ENCODE measurements around the gene PPHLN1.
A peak's percentile ranks its signal among the peaks of the same experiment; 100 is the strongest.
"Not testable (repeated sequence)": the region's sequence is repeated elsewhere in the genome, so short reads cannot be mapped to it uniquely, and the experiment has no call there.

Gene PPHLN1

GRCh38 chr12:42325326-42325652 lies 678 bp upstream of the PPHLN1 start:
- Histone ChIP-seq H3K36me3 (ENCODE audit: insufficient read depth, low read length) (peaks cover 14% of the 10 kb centered on the region), H3K4me1 (ENCODE audit: insufficient read depth, low read length) (peaks cover 18% of the 10 kb centered on the region), H3K9ac (ENCODE audit: low read length) (peak overlapping the region; percentile 82), H3K27ac (ENCODE audit: low read depth, low read length) (peak overlapping the region; percentile 69), H3K9me3 (ENCODE audit: low read length) (no peaks in the 10 kb centered on the region), H3K27me3 (ENCODE audit: control insufficient read depth in 1 of 2, insufficient read depth in 2 of 2, low read length in 2 of 2) (no peaks in the 10 kb centered on the region), H3K4me3 (ENCODE audit: low read depth in 1 of 2, low read length in 2 of 2) (peak overlapping the region; percentile 59 to 70)

GRCh38 chr12:42326541-42327226 lies 717 bp downstream of the PPHLN1 start:
- Histone ChIP-seq H3K36me3 (ENCODE audit: insufficient read depth, low read length) (peaks cover 8% of the 10 kb centered on the region), H3K27me3 (ENCODE audit: control insufficient read depth in 1 of 2, insufficient read depth in 2 of 2, low read length in 2 of 2) (no peaks in the 10 kb centered on the region), H3K4me1 (ENCODE audit: insufficient read depth, low read length) (peaks cover 20% of the 10 kb centered on the region), H3K27ac (ENCODE audit: low read depth, low read length) (peak overlapping the region; percentile 69), H3K9ac (ENCODE audit: low read length) (peak overlapping the region; percentile 82), H3K4me3 (ENCODE audit: low read depth in 1 of 2, low read length in 2 of 2) (peak overlapping the region; percentile 59 to 70), H3K9me3 (ENCODE audit: low read length) (no peaks in the 10 kb centered on the region)

GRCh38 chr12:42327227-42327590 lies 1.2 kb downstream of the PPHLN1 start:
- Histone ChIP-seq H3K27me3 (ENCODE audit: control insufficient read depth in 1 of 2, insufficient read depth in 2 of 2, low read length in 2 of 2) (no peaks in the 10 kb centered on the region), H3K4me1 (ENCODE audit: insufficient read depth, low read length) (peaks cover 25% of the 10 kb centered on the region), H3K9ac (ENCODE audit: low read length) (peak overlapping the region; percentile 82), H3K27ac (ENCODE audit: low read depth, low read length) (peak overlapping the region; percentile 69), H3K9me3 (ENCODE audit: low read length) (no peaks in the 10 kb centered on the region), H3K36me3 (ENCODE audit: insufficient read depth, low read length) (peaks cover 8% of the 10 kb centered on the region), H3K4me3 (ENCODE audit: low read depth in 1 of 2, low read length in 2 of 2) (peak overlapping the region; percentile 59 to 70)

GRCh38 chr12:42330097-42330496 lies 4.1 kb downstream of the PPHLN1 start:
- not testable (repeated sequence) for H3K27ac ChIP-seq (ENCODE audit: low read depth, low read length); H3K9me3 ChIP-seq (ENCODE audit: low read length); H3K36me3 ChIP-seq (ENCODE audit: insufficient read depth, low read length); H3K27me3 ChIP-seq (ENCODE audit: control insufficient read depth in 1 of 2, insufficient read depth in 2 of 2, low read length in 2 of 2); H3K9ac ChIP-seq (ENCODE audit: low read length); H3K4me3 ChIP-seq (ENCODE audit: low read depth in 1 of 2, low read length in 2 of 2)
- peaks cover 26% of the 10 kb centered on the region for H3K4me1 ChIP-seq (ENCODE audit: insufficient read depth, low read length)

GRCh38 chr12:42332301-42333285 lies 6.6 kb downstream of the PPHLN1 start:
- Histone ChIP-seq H3K9ac (ENCODE audit: low read length) (no peak overlapping the region), H3K27me3 (ENCODE audit: control insufficient read depth in 1 of 2, insufficient read depth in 2 of 2, low read length in 2 of 2) (no peaks in the 10 kb centered on the region), H3K36me3 (ENCODE audit: insufficient read depth, low read length) (peaks cover 5% of the 10 kb centered on the region), H3K9me3 (ENCODE audit: low read length) (no peaks in the 10 kb centered on the region), H3K4me3 (ENCODE audit: low read depth in 1 of 2, low read length in 2 of 2) (no peak overlapping the region), H3K4me1 (ENCODE audit: insufficient read depth, low read length) (peaks cover 15% of the 10 kb centered on the region), H3K27ac (ENCODE audit: low read depth, low read length) (no peak overlapping the region)

GRCh38 chr12:42336286-42336685 lies 10.3 kb downstream of the PPHLN1 start:
- no peak overlapping the region for H3K4me3 ChIP-seq (ENCODE audit: low read depth in 1 of 2, low read length in 2 of 2)
- H3K9me3 ChIP-seq (ENCODE audit: low read length), result no peaks in the 10 kb centered on the region
- peaks cover 8% of the 10 kb centered on the region for H3K4me1 ChIP-seq (ENCODE audit: insufficient read depth, low read length)
- H3K27me3 ChIP-seq (ENCODE audit: control insufficient read depth in 1 of 2, insufficient read depth in 2 of 2, low read length in 2 of 2), result no peaks in the 10 kb centered on the region
- H3K9ac ChIP-seq (ENCODE audit: low read length), result no peak overlapping the region
- no peak overlapping the region for H3K27ac ChIP-seq (ENCODE audit: low read depth, low read length)
- H3K36me3 ChIP-seq (ENCODE audit: insufficient read depth, low read length), result peaks cover 5% of the 10 kb centered on the region

- no peaks in the 10 kb centered on the region for H3K9me3 ChIP-seq (ENCODE audit: low read length)
- no peak overlapping the region for H3K4me3 ChIP-seq (ENCODE audit: low read depth in 1 of 2, low read length in 2 of 2)
- no peak overlapping the region for H3K27ac ChIP-seq (ENCODE audit: low read depth, low read length)
- no peaks in the 10 kb centered on the region for H3K27me3 ChIP-seq (ENCODE audit: control insufficient read depth in 1 of 2, insufficient read depth in 2 of 2, low read length in 2 of 2)
- H3K36me3 ChIP-seq (ENCODE audit: insufficient read depth, low read length), result peaks cover 5% of the 10 kb centered on the region
- H3K9ac ChIP-seq (ENCODE audit: low read length), result no peak overlapping the region
- no peaks in the 10 kb centered on the region for H3K4me1 ChIP-seq (ENCODE audit: insufficient read depth, low read length)
Observed at GRCh38 chr12:42338280-42338679, 12.3 kb downstream of the PPHLN1 start.

GRCh38 chr12:42342028-42342427 lies 16.1 kb downstream of the PPHLN1 start:
- Histone ChIP-seq H3K4me1 (ENCODE audit: insufficient read depth, low read length) (no peaks in the 10 kb centered on the region), H3K27me3 (ENCODE audit: control insufficient read depth in 1 of 2, insufficient read depth in 2 of 2, low read length in 2 of 2) (no peaks in the 10 kb centered on the region), H3K27ac (ENCODE audit: low read depth, low read length) (no peak overlapping the region), H3K4me3 (ENCODE audit: low read depth in 1 of 2, low read length in 2 of 2) (no peak overlapping the region), H3K9ac (ENCODE audit: low read length) (no peak overlapping the region), H3K36me3 (ENCODE audit: insufficient read depth, low read length) (no peaks in the 10 kb centered on the region), H3K9me3 (ENCODE audit: low read length) (no peaks in the 10 kb centered on the region)

GRCh38 chr12:42343721-42344120 lies 17.8 kb downstream of the PPHLN1 start:
- Histone ChIP-seq H3K27me3 (ENCODE audit: control insufficient read depth in 1 of 2, insufficient read depth in 2 of 2, low read length in 2 of 2) (no peaks in the 10 kb centered on the region), H3K4me1 (ENCODE audit: insufficient read depth, low read length) (no peaks in the 10 kb centered on the region), H3K4me3 (ENCODE audit: low read depth in 1 of 2, low read length in 2 of 2) (no peak overlapping the region), H3K9ac (ENCODE audit: low read length) (no peak overlapping the region), H3K27ac (ENCODE audit: low read depth, low read length) (no peak overlapping the region), H3K36me3 (ENCODE audit: insufficient read depth, low read length) (no peaks in the 10 kb centered on the region), H3K9me3 (ENCODE audit: low read length) (no peaks in the 10 kb centered on the region)

GRCh38 chr12:42346403-42347002 lies 20.5 kb downstream of the PPHLN1 start:
- Histone ChIP-seq H3K4me1 (ENCODE audit: insufficient read depth, low read length) (no peaks in the 10 kb centered on the region), H3K9me3 (ENCODE audit: low read length) (no peaks in the 10 kb centered on the region), H3K36me3 (ENCODE audit: insufficient read depth, low read length) (no peaks in the 10 kb centered on the region), H3K27me3 (ENCODE audit: control insufficient read depth in 1 of 2, insufficient read depth in 2 of 2, low read length in 2 of 2) (no peaks in the 10 kb centered on the region), H3K27ac (ENCODE audit: low read depth, low read length) (no peak overlapping the region), H3K9ac (ENCODE audit: low read length) (no peak overlapping the region), H3K4me3 (ENCODE audit: low read depth in 1 of 2, low read length in 2 of 2) (no peak overlapping the region)

GRCh38 chr12:42349119-42350020 lies 23.4 kb downstream of the PPHLN1 start:
- not testable (repeated sequence) for H3K36me3 ChIP-seq (ENCODE audit: insufficient read depth, low read length); H3K4me3 ChIP-seq (ENCODE audit: low read depth in 1 of 2, low read length in 2 of 2); H3K4me1 ChIP-seq (ENCODE audit: insufficient read depth, low read length); H3K9me3 ChIP-seq (ENCODE audit: low read length); H3K27me3 ChIP-seq (ENCODE audit: control insufficient read depth in 1 of 2, insufficient read depth in 2 of 2, low read length in 2 of 2); H3K27ac ChIP-seq (ENCODE audit: low read depth, low read length); H3K9ac ChIP-seq (ENCODE audit: low read length)

Data from muscle layer of colon (tissue), 2 donors.